HG03354 (cell line): Measurements from ENCODE around the gene XRN2.
"Not testable (repeated sequence)": the region's sequence is repeated elsewhere in the genome, so short reads cannot be mapped to it uniquely, and the experiment has no call there.

Experiments used
- ATAC-seq: cut with Tn5 transposase; IDR thresholded peaks from one replicate; pipeline ENCODE4 v1.9.1; 2021; ENCODE audit warnings: mild to moderate bottlenecking; ENCODE audit not compliant: unreplicated experiment, poor library complexity, severe bottlenecking

XRN2 gene

DNA sequence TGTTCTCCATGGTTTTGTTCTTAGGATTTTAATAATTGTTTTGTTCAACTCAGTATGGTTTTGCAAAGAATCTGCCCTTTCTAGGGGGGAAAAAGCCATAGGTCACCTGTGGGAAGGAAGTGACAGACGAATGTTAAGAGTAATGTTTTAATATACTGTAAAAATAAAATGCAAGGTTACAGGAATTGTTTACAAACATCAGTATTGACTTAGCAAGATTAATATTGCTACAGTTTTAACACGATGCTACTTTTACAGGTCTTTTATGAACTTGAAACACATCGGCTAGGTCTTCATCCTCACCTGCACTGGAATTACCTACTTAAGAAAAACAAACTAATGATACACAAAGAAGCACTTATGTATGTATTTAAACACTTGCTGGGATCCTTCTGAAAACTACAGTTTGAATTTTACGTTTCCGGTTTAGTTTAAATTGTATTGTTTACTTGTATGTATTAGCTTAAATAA is 95.9 kb downstream of the XRN2 start:
- ATAC-seq: no peak

DNA sequence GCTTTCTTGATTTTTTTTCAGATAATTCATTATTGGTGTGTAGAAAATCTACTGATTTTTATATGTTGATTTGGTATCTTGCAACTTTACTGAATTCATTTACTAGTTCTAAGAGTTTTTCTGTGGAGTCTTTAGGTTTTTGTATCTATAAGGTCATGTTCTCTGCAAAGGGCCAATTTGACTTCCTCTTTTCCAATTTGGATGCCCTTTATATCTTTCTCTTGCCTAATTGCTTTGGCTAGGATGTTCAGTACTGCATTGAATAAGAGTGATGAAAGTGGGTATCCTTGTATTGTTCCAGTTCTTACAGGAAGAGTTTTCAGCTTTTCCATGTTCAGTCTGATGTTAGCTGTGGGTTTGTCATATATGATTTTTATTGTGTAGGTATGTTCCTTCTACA is 108.6 kb downstream of the XRN2 start:
- no peak for ATAC-seq

DNA sequence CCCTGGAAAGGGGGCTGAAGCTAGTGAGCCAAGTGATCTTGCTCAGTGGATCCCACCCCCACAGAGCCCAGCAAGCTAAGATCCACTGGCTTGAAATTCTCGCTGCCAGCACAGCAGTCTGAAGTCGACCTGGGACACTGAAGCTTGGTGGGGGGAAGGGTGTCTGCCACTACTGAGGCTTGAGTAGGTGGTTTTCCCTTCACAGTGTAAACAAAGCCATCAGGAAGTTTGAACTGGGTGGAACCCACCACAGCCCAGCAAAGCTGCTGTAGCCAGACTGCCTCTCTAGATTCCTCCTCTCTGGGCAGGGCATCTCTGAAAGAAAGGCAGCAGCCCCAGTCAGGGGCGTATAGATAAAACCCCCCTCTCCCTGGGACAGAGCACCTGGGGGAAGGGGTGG is 110.9 kb downstream of the XRN2 start:
- not testable (repeated sequence) for ATAC-seq

DNA sequence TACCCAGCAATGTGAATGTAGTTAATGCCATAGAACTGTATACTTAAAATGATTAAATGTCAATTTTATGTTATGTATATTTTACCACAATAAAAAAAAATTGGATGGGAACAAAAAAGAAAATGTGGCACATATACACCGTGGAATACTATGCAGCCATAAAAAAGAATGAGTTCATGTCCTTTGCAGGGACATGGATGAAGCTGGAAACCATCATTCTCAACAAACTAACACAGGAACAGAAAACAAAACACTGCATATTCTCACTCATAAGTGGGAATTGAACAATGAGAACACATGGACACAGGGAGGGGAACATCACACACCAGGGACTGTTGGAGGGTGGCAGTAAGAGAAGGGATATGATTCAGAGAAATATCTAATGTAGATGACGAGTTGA is 116.0 kb downstream of the XRN2 start:
- ATAC-seq: not testable (repeated sequence)

DNA sequence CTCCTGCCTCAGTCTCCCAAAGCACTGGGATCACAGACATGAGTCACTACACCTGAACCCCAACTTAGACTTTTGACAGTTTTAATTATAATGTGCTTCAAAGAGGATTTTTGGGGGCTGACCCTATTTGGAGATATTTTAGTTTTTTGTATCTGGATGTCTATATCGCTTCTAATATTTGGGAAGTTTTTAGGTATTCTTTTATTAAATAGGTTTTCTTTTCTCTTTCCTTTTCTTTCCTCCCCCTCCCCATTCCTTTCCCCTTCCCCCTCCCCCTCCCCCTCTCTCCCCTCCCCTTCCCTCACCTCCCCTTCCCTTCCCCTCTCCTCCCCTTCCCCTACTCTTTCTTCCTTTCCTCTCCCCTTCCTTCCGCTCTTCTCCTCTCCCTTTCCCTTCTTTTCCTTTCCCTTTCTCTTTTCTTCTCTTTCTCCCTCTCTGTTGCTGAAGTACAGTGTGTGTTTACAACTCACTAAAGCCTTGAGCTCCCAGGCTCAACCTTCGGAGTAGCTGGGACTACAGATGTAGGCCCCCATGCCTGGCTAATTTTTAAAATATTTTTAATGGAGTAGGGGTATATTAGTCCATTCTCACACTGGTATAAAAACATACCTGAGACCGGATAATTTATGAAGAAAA is 118.6 kb downstream of the XRN2 start:
- no peak for ATAC-seq

DNA sequence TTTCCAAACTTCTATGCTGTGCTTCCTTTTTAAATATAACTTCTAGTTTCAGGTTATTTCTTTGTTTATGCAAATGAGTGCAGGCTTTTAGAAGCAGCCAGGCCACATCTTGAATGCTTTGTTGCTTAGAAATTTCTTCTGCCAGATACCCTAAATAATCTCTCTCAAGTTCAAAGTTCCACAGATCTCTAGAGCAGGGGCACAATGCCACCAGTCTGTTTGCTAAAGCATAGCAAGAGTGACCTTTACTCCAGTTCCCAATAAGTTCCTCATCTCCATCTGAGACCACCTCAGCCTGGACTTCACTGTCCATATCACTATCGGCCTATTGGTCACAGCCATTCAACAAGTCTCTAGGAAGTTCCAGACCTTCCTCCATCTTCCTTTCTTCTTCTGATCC is 120.6 kb downstream of the XRN2 start:
- not testable (repeated sequence) for ATAC-seq

DNA sequence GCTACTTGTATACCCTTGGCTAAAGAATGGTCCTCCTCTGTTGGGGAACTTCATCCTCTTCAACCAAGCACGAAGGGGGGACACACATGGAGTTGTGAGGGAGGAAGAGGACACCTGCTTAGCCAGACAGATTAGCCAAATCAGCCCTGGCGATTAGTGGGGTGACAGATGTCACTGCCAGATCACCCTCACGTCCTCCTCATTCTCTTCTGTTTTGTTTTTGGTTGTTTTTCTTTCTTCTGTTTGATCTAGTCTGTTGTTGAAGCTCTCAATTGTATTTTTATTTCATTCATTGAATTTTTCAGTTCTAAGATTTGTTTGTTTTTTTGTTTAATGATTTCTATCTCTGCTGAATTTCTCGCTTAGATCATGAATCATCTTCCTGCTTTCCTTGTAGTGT is 121.7 kb downstream of the XRN2 start:
- no peak for ATAC-seq

DNA sequence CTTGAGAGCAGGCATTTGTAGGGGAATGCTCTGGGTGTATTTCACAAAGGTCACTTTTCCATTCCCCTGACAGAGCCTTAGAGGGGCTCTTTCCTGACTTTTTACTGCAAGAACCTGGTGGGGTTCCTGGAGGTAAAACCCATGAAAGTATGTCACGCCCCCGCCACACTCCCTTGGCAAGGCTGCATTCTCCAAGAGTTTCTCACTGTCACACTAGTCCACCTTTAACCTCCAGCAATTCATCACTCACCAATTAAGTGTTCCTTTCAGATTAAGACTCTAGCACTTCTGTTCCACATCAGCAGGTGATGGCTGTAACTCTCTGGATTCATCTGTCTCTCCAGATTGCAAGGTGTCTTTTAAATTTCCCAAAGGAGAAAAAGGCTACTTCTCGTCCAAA is 126.9 kb downstream of the XRN2 start:
- ATAC-seq: no peak

DNA sequence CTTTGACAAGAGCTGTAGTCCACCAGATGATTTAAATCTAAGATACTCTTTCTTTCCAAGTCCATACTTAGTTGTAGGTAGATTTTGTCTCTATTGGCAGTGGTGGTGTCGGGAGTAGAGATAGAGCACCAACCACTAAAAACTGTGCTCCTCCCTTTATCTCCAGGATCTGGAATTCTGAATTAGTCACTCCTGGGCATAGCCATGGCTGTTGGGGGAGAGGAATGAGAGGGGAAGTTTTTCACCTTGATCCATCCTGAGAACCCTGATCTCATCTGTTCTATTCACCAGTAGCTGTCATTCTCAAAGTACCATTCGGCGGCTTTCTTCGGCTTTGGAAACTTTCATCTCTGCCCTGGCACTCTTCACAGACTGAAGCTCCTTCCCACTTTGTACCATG is 129.8 kb downstream of the XRN2 start:
- no peak for ATAC-seq

DNA sequence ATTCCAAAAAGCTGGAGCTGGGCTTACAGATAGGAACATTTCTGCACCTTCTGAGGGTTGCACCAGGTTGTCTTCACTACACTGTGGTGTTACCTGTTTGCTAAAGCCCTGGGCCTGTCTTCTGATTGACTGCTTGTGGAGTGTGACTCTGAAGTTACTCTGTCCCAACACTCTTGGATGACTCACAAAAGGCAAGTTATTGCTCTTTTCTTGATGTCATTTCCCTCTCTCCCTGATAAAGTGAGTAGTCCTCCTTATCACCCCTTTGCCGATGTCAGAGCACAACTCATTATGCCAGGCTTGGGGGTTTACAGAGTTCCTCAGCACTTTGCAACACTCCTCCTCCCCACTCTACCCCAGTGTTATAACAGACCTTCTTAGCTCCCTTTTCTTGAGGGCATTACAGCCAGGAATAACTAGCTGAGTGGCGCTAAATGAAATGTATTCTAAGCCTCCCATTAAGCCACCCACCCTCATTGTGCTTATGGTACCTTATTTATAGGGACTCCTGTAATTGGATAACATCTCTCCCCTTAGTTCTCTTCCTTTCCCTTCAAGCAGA is 130.3 kb downstream of the XRN2 start:
- ATAC-seq: no peak

DNA sequence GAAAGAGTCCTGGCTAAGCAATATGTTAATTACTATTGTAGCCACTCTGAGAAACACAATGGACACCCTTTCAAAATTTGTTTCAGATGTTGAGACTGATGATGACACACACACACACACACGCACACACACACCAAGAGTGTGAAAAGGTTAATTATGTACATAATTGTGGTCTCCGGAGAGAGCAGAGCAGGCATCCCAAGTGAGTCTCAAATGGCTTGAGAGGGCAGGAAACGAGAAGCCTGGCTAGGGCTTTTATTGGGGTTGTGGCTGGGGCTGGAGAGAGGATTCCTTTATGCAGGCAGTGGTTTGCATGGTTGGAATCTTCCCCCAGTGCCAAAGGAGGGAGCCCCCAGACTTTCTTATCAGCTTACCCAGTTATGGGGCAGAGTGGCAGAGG is 132.4 kb downstream of the XRN2 start:
- no peak for ATAC-seq

DNA sequence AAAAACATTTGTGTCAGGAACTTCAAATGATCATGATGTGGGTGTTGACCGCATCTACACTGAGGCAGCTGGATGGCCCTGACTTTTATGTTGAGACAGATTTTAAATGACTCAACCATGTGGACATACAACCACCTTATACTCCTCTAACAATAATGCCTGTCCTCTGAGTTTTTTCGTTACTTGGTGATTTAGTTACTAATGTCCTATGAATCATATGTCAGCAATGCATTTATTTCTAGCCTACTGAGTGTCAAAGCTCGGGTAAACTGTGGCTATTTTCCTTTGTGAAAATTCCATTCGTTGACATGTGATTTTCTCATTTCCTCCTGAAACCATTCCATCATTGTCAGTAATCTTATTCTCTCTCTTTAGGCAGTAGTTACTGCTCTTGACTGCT is 133.1 kb downstream of the XRN2 start:
- no peak for ATAC-seq

DNA sequence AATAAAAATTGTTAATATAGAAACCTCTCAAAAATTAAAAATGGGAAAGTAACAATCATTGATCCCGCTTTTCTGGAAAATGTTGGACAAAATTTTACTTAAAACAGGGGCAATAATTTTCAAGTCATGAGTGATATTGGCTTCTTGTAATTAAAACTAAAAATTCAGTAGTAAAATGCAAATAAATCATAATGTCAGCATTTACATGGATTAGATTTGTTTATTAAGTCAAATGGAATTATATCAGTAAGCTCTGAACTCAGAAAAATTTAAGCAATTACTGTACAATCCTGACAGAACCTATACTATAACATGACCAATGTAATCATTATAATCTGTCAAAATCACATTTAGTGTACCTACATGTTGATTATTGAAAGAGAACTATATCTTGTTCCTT is 134.1 kb downstream of the XRN2 start:
- ATAC-seq: no peak

DNA sequence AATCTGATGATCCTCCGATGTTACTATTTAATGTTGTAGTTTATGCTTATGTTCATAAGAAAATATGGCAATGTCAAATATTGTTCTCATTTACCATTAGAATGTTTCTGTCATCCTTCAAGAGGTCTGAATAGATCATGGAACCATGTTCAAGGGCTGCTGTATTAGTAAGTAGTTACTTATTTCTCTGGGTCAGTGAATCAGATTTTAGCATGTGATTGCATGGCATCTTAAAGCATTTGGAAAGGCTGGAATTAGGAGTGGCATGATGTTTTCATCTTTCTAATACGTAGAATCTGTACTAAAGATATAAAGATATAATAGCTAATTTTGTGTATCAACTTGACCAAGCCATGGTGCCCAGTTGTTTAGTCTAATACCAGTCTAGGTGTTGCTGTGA is 134.7 kb downstream of the XRN2 start:
- no peak for ATAC-seq
